ENCODE data around the gene CALHM3.

- no peak for TF ChIP-seq POLR2A (IDR thresholded peaks at IDR 0.05)
- no peak for TF ChIP-seq CTCF (IDR thresholded peaks at IDR 0.05)
Observed at GRCh38 chr10:103459615-103460014, 19.4 kb downstream of the CALHM3 start.
